HEK293T (cell line): Measurements from ENCODE around the gene TRPM3.
A peak's percentile ranks its signal among the peaks of the same experiment; 100 is the strongest.

Experiments used
- CTCF ChIA-PET: fragments of 350-600 bp; formaldehyde crosslinking; extraction: SDS; loops from one replicate; lab custom pipeline; 2021; ENCODE audit warnings: antibody characterized with exemption, inconsistent platforms; lab: Yijun Ruan, JAX
- POLR2A ChIA-PET: fragments of 350-600 bp; formaldehyde crosslinking; extraction: SDS; loops from one replicate; lab custom pipeline; 2020; ENCODE audit warnings: antibody characterized with exemption, inconsistent platforms; lab: Yijun Ruan, JAX
- DNase-seq: peaks from one replicate; pipeline ENCODE4 v3.0.0; 2012; ENCODE audit warnings: mixed read lengths; ENCODE audit errors: extremely low spot score
- ARNT ChIP-seq: fragments of 450-650 bp; IDR thresholded peaks from 2 replicates; pipeline ENCODE4 v1.6.1; 2017; ENCODE audit warnings: mild to moderate bottlenecking
- BHLHE40 ChIP-seq: fragments of 450-650 bp; IDR thresholded peaks from 2 replicates; pipeline ENCODE4 v1.6.1; 2016; ENCODE audit warnings: mild to moderate bottlenecking, moderate library complexity, borderline replicate concordance
- CTBP1 ChIP-seq: fragments of 450-650 bp; IDR thresholded peaks from 2 replicates; pipeline ENCODE4 v1.6.1; 2016; ENCODE audit warnings: borderline replicate concordance
- ELF4 ChIP-seq: fragments of 450-650 bp; IDR thresholded peaks from 2 replicates; pipeline ENCODE4 v1.6.1; 2017; ENCODE audit warnings: antibody characterized with exemption
- FOXA1 ChIP-seq: fragments of 450-650 bp; IDR thresholded peaks from 2 replicates; pipeline ENCODE4 v1.6.1; 2016; ENCODE audit warnings: mild to moderate bottlenecking
- FOXK2 ChIP-seq: fragments of 450-650 bp; IDR thresholded peaks from 2 replicates; pipeline ENCODE4 v1.6.1; 2016; ENCODE audit warnings: mild to moderate bottlenecking
- FOXM1 ChIP-seq: fragments of 450-650 bp; IDR thresholded peaks from 2 replicates; pipeline ENCODE4 v1.6.1; 2017; ENCODE audit warnings: mild to moderate bottlenecking, borderline replicate concordance
- HDGF ChIP-seq: fragments of 450-650 bp; IDR thresholded peaks from 2 replicates; pipeline ENCODE4 v1.6.1; 2017; ENCODE audit warnings: antibody characterized with exemption, borderline replicate concordance
- L3MBTL2 ChIP-seq: fragments of 450-650 bp; conservative IDR thresholded peaks from 2 replicates; pipeline ENCODE4 v1.6.1; 2016; ENCODE audit warnings: mild to moderate bottlenecking
- LEF1 ChIP-seq: fragments of 450-650 bp; IDR thresholded peaks from 2 replicates; pipeline ENCODE4 v1.6.1; 2017; ENCODE audit warnings: mild to moderate bottlenecking, borderline replicate concordance
- NFRKB ChIP-seq: fragments of 450-650 bp; IDR thresholded peaks from 2 replicates; pipeline ENCODE4 v1.6.1; 2016; ENCODE audit warnings: mild to moderate bottlenecking, moderate library complexity
- SP1 ChIP-seq: fragments of 450-650 bp; IDR thresholded peaks from 2 replicates; pipeline ENCODE4 v1.6.1; 2017
- SUZ12 ChIP-seq: fragments of 450-650 bp; IDR thresholded peaks from 2 replicates; pipeline ENCODE4 v1.6.1; 2016; ENCODE audit warnings: mild to moderate bottlenecking
- TARDBP ChIP-seq: fragments of 450-650 bp; IDR thresholded peaks from 2 replicates; pipeline ENCODE4 v1.6.1; 2016
- ZNF384 ChIP-seq: fragments of 450-650 bp; IDR thresholded peaks from 2 replicates; pipeline ENCODE4 v1.6.1; 2016
- TF ChIP-seq, protein P1 (sequence below): fragments of 450-650 bp; IDR thresholded peaks from 2 replicates; pipeline ENCODE4 v1.6.1; 2016

The TRPM3 gene

DNA sequence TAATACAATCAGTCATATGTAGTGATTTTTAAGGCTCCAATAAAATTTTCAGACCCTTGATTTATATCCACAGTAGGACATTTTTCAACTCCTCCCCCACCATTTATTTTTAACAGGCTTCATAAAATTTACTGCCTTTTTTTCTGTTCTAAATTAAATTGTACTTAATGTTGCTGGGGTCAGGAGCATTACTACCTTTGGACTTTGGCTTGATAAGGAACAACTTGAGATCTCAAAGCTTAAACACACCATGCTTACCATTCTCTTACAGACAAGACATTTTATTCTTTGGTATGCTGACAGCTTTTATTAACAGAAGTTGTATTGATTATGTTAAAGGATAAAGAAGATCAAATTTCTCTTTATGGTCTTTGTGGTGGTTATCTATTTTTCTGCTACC is 30.5 kb downstream of the TRPM3 start:
- TF ChIP-seq CTBP1 (no peak), FOXK2 (no peak)
- POLR2A ChIA-PET: no interaction called here
- CTCF ChIA-PET: no interaction called here
- DNase-seq: no peak

DNA sequence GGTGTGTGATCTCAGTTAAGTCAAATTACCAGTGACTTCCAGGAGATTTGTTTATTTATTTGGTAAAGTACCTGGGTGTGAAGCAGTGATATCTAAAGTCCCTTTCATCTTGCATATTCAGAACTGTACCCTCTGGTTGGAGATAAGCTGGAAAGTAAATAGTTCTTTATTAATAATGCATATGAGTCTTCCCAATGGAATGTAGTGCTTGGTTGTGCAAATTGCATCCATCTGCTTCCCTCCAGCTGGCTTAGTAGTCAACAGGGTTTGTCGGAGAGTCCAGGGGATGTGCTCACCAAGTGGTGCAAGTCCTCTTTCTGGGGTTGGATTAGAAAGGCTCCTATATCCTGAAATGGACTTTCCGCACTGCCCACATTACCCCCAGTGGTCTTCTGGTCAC is 42.0 kb downstream of the TRPM3 start:
- no peak for DNase-seq
- CTCF ChIA-PET: no interaction called here
- POLR2A ChIA-PET: no interaction called here
- no peak for TF ChIP-seq ELF4
- TF ChIP-seq ARNT: no peak
- TF ChIP-seq L3MBTL2: no peak
- no peak for TF ChIP-seq FOXA1
- TF ChIP-seq FOXM1: no peak
- TF ChIP-seq CTBP1: no peak
- no peak for TF ChIP-seq ZNF384
- no peak for TF ChIP-seq HDGF
- no peak for TF ChIP-seq LEF1
- TF ChIP-seq TARDBP: no peak
- TF ChIP-seq SP1: no peak
- TF ChIP-seq NFRKB: no peak
- no peak for TF ChIP-seq FOXK2
- TF ChIP-seq, protein P1, sequence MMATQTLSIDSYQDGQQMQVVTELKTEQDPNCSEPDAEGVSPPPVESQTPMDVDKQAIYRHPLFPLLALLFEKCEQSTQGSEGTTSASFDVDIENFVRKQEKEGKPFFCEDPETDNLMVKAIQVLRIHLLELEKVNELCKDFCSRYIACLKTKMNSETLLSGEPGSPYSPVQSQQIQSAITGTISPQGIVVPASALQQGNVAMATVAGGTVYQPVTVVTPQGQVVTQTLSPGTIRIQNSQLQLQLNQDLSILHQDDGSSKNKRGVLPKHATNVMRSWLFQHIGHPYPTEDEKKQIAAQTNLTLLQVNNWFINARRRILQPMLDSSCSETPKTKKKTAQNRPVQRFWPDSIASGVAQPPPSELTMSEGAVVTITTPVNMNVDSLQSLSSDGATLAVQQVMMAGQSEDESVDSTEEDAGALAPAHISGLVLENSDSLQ: no peak
- no peak for TF ChIP-seq SUZ12

DNA sequence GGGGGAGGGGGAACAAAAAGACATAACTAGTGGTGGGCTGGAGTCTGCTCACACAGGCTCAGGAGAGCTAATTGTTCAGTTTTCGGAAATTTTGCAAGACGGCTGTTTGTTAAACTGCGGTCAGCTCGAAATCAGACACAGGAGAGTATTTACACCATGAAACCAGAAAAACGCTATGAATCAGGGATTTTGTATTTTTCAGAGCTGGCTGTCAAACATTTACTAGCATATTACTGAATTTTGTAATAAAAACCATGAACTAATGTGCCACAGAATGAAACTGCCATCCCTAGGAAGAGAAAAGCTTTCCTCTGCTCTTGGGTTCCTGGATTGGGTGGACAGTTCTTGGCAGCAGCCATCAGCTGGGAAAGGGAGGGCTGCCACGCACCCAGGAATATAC is 45.3 kb downstream of the TRPM3 start:
- DNase-seq: no peak
- CTCF ChIA-PET: no interaction called here
- no peak for TF ChIP-seq FOXA1
- TF ChIP-seq, protein P1: no peak
- no peak for TF ChIP-seq HDGF
- TF ChIP-seq NFRKB: no peak
- no peak for TF ChIP-seq CTBP1
- no peak for TF ChIP-seq FOXK2
- no peak for TF ChIP-seq ELF4
- no peak for TF ChIP-seq SP1
- TF ChIP-seq ZNF384: no peak
- POLR2A ChIA-PET: no interaction called here

DNA sequence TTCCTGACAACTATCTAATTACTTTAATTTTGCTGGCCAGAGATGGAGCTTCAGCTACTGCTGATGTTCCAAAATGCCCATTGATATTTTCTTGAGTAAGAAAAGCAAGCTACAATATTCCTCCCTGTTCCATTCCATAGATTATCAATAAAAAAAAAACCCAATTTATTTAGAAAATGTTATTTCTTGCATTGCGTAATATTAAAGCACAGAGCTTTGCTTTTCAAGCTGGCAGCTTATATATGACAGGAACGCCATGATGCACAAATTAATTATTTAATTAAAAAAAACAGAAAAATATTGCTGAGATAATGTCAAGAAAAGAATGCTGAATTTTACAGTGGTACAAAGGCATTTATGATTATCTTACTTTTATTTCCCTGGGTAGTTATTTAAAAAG is 47.9 kb downstream of the TRPM3 start:
- no peak for TF ChIP-seq FOXK2
- no peak for TF ChIP-seq BHLHE40
- no peak for TF ChIP-seq CTBP1
- POLR2A ChIA-PET: no interaction called here
- no peak for DNase-seq
- CTCF ChIA-PET: no interaction called here

DNA sequence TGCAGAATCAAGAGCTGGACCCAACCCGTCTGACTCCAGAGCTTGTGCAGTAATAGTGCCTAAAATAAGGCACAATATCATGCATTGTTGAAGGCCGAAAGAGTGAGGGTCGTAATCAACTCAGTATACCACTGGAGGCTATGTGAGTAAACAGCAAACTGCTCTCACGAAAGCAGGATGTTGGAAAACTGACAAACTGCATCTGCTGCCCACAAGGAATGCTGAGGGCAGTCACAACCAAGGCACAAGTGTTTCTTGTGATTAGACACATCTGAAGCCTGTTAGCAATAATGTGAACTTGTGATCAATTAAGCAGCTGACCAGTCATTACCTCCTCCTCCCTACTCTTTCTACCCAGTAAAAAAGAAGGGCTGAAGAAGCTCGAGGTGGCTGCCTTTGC is 48.8 kb downstream of the TRPM3 start:
- POLR2A ChIA-PET: no interaction called here
- TF ChIP-seq SUZ12 (no peak), TARDBP (no peak), NFRKB (no peak), SP1 (no peak), LEF1 (no peak), ARNT (no peak), ZNF384 (no peak), HDGF (no peak), CTBP1 (no peak), FOXK2 (no peak)
- TF ChIP-seq, protein P1: no peak
- CTCF ChIA-PET: no interaction called here
- no peak for DNase-seq

DNA sequence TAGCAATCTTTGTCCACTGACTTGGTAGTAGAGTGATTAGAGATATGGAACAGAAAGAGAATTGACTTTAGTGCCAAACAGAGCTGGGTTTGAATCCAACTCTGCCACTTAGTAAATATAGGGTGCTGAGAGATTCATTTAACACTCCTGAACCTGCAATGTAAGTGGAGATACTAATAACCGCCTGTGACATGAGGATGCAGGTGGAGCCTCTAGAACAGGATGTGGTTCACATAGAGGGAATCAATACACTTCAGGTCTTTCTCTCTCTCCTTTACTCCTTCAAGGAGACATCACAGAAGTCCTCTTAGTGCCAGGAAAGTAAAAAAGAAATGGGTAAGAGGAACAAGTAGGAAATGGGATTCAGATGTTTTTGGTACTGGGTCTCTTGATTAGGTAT is 49.8 kb downstream of the TRPM3 start:
- no peak for DNase-seq
- CTCF ChIA-PET: no interaction called here
- POLR2A ChIA-PET: no interaction called here
- TF ChIP-seq FOXK2 (no peak), ARNT (no peak), FOXA1 (no peak), L3MBTL2 (no peak), LEF1 (no peak), SP1 (no peak), TARDBP (no peak), BHLHE40 (no peak), CTBP1 (no peak), NFRKB (no peak), ELF4 (no peak), SUZ12 (no peak), ZNF384 (no peak), FOXM1 (no peak), HDGF (no peak)
- TF ChIP-seq, protein P1: no peak

DNA sequence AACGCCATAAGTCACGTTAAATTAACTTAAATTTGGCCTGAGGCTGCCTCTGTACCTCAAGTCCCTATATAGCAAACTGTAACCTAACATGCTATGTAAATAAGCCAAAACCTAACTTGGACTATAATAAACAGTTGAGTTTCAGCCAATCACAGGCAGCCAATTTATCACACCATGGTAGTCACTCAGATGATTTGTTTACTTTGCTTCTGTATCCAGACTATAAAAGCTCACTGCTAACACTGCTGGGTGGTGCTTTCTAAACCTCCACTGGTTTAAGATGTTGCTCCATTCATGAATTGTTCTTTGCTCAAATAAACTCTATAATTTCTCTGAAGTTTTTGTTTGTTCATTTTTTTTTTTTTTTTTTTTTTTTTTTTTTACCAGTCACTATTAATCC is 62.8 kb downstream of the TRPM3 start:
- ChIA-PET CTCF (no interaction called here), POLR2A (no interaction called here)
- TF ChIP-seq ELF4 (no peak), SUZ12 (no peak), SP1 (no peak), TARDBP (no peak), FOXK2 (no peak), ZNF384 (peak; percentile 25; the same call in 1 of the 2 replicates)
- TF ChIP-seq, protein P1: no peak
- no peak for DNase-seq
